Adrenal gland (tissue), 12 donors: Measurements from ENCODE around the gene CCDC17. TPM values are rescaled to one million over a fixed set of nuclear protein-coding genes. Genes with fewer than 3 reads are reported as not detected.

ENCODE experiments used
- DNase-seq, 7 donors: peaks; one replicate each; pipeline ENCODE4 v3.0.0-alpha.2; 2019 to 2020
- H3K27ac ChIP-seq, 5 donors: fragments of 200-600 bp; sonication (generic) in 4 of 5; 1 replicate in 3 of 5; 2 replicates in 2 of 5; pipeline versions ENCODE4 v1.5.1 to v1.8.0; 2016 to 2020; ENCODE audit warnings: mild to moderate bottlenecking in 1 of 5
- H3K27me3 ChIP-seq: fragments of 200-600 bp; 2 replicates; pipeline ENCODE4 v1.8.0; 2021
- H3K36me3 ChIP-seq, 2 donors: fragments of 200-600 bp; replicated peaks in 1 of 2; 1 replicate in 1 of 2; 2 replicates in 1 of 2; pipeline versions ENCODE4 v1.5.1 to v1.8.0; 2018 to 2022
- H3K4me1 ChIP-seq, 2 donors: fragments of 200-600 bp; replicated peaks in 1 of 2; 1 replicate in 1 of 2; 2 replicates in 1 of 2; pipeline versions ENCODE4 v1.5.1 to v1.8.0; 2018 to 2021
- H3K4me3 ChIP-seq, 4 donors: fragments of 200-600 bp; sonication (generic) in 3 of 4; one replicate each; pipeline ENCODE4 v1.5.1; 2016 to 2018
- H3K9me3 ChIP-seq, 3 donors: fragments of 200-600 bp; sonication (generic) in 1 of 3; replicated peaks in 1 of 3; 1 replicate in 2 of 3; 2 replicates in 1 of 3; pipeline versions ENCODE4 v1.5.1 to v1.8.0; 2016 to 2021
- CTCF ChIP-seq, 6 experiments: fragments of 450-650 bp in 4 of 6; fragments of 200-600 bp in 2 of 6; sonication (generic) in 1 of 6; IDR thresholded peaks; 1 replicate in 5 of 6; 2 replicates in 1 of 6; pipeline versions ENCODE4 v1.5.1 to v1.8.0; 2016 to 2021; ENCODE audit warnings: antibody characterized with exemption in 6 of 6, mild to moderate bottlenecking in 2 of 6, moderate library complexity in 1 of 6
- POLR2A ChIP-seq, 2 donors: fragments of 450-650 bp; IDR thresholded peaks; one replicate each; pipeline ENCODE4 v1.6.1; 2017; ENCODE audit warnings: antibody characterized with exemption in 2 of 2, mild to moderate bottlenecking in 2 of 2, moderate library complexity in 1 of 2
- WGBS, 4 donors: extraction: QIAGEN DNeasy Blood & Tissue Kit in 2 of 4; methylation state at CpG; one replicate each; pipeline versions ENCODE4 v1.1.5 to v1.1.7; 2013 to 2017; 5-methylcytosine and 5-hydroxymethylcytosine counted together
- intact Hi-C, 2 donors: fragments of 100-400 bp; cut with DNase I; formaldehyde crosslinking; loops; one replicate each; pipeline versions ENCODE4 v1.14.1 to v1.15.0; 2022 to 2023
- polyA plus RNA-seq, 3 donors: library from polyadenylated mRNA; stranded (reverse); fragments of 200-250 nt in 2 of 3; fragments of 350-450 nt in 1 of 3; fragmentation: Illumina TruSeq in 1 of 3; extraction: RNeasy Lipid Tissue Mini Kit (QIAGEN cat#74804) in 1 of 3; gene quantifications; one replicate each; pipeline ENCODE4 v1.2.3, GENCODE V29; 2013 to 2014
- small RNA-seq, 2 donors: library from RNA; depleted of rRNA; stranded (forward); fragments of <200 nt; gene quantifications; one replicate each; pipeline ENCODE3, GENCODE V24; 2016
- total RNA-seq, 9 donors: library from RNA; depleted of rRNA in 4 of 9; stranded (reverse); fragments of >200 nt in 4 of 9; fragments of 120-200 nt in 1 of 9; fragmentation: NEBNext Ultra II Directional in 1 of 9; extraction: Animal tissue kit (Norgen Biotek cat#: 25700) in 1 of 9; gene quantifications; one replicate each; pipeline versions ENCODE4 v1.1.0 to v1.2.4, GENCODE V29; 2013 to 2023
- donor health status: healthy with polysubstance abuse.
- donor health status: Bipolar disorder and iron deficiency.
- donor health status: DM: yes; HTN: yes; CAD: no.
- donor health status: DM: no; HTN: no; CAD: no.
- donor health status: DM: no; HTN: no; CAD: no.
- donor health status: DM: yes; HTN: yes; CAD: no.

CCDC17 gene
- total and polyA plus RNA-seq, 12 donors, result 0.24 to 4.2 (median 1.8) TPM; not detected in 1

- Histone ChIP-seq H3K27me3 (no peaks in the 10 kb centered on the region), H3K9me3 (peaks cover 0 to 7% (median 0%) of the 10 kb centered on the region in 3 donors), H3K4me3 (peak overlapping the region; percentile 13 to 89 (median 84)), H3K27ac (peak overlapping the region; percentile 57 to 95 (median 90)), H3K4me1 (peaks cover 13 to 24% of the 10 kb centered on the region in 2 donors), H3K36me3 (no peaks in the 10 kb centered on the region)
- peak; percentile 94 to 99 (median 98) for DNase-seq
- intact Hi-C loops, result loop anchor here in 1 of 2 donors (10.0 kb wide), 1 partner anchor 102 kb away; the partner anchor contains the start of genes GPBP1L1 and TMEM69
- TF ChIP-seq POLR2A (IDR thresholded peaks at IDR 0.05) (no peak), CTCF (IDR thresholded peaks at IDR 0.05) (no peak)
- WGBS, 4 donors, result 0 to 1% (median 0%) methylated on average over 11 to 19 of the region's 19 CpGs
Measured at GRCh38 chr1:45583264-45583665, 40.6 kb downstream of the CCDC17 start.

- H3K9me3 ChIP-seq, result peaks cover 0 to 8% (median 0%) of the 10 kb centered on the region in 3 donors
- no peak for DNase-seq
- H3K27ac ChIP-seq, result no peak overlapping the region
- intact Hi-C loops, result loop anchor here in 1 of 2 donors (5.0 kb wide), 1 partner anchor 217 kb away; no protein-coding TSS in a partner anchor
- WGBS, 4 donors, result 87 to 92% (median 90%) methylated on average over 7 of the region's 7 CpGs
- H3K27me3 ChIP-seq, result no peaks in the 10 kb centered on the region
- peaks cover 0 to 16% of the 10 kb centered on the region in 2 donors for H3K36me3 ChIP-seq
- no peak overlapping the region for H3K4me3 ChIP-seq
- no peaks in the 10 kb centered on the region for H3K4me1 ChIP-seq
- TF ChIP-seq CTCF (IDR thresholded peaks at IDR 0.05) (no peak), POLR2A (IDR thresholded peaks at IDR 0.05) (no peak)
Measured at GRCh38 chr1:45574105-45574626, 49.7 kb downstream of the CCDC17 start.

GRCh38 chr1:45573231-45573804 lies 50.5 kb downstream of the CCDC17 start:
- no peaks in the 10 kb centered on the region for H3K27me3 ChIP-seq
- intact Hi-C loops, result loop anchor here in 1 of 2 donors (5.0 kb wide), 1 partner anchor 216 kb away; no protein-coding TSS in a partner anchor
- DNase-seq, result no peak
- H3K9me3 ChIP-seq, result peaks cover 0 to under 1% (median 0%) of the 10 kb centered on the region in 3 donors
- H3K4me3 ChIP-seq, result no peak overlapping the region
- TF ChIP-seq CTCF (IDR thresholded peaks at IDR 0.05), result no peak
- no peak for TF ChIP-seq POLR2A (IDR thresholded peaks at IDR 0.05)
- H3K4me1 ChIP-seq, result no peaks in the 10 kb centered on the region
- 62 to 81% (median 74%) methylated on average over 2 to 3 of the region's 3 CpGs for WGBS, 4 donors
- H3K27ac ChIP-seq, result no peak overlapping the region
- H3K36me3 ChIP-seq, result peaks cover 0 to 18% of the 10 kb centered on the region in 2 donors

- whole genome bisulfite sequencing, 4 donors, result 79 to 88% (median 86%) methylated on average over 4 of the region's 4 CpGs
- DNase-seq, result no peak
- peaks cover 0 to 8% of the 10 kb centered on the region in 2 donors for H3K4me1 ChIP-seq
- intact Hi-C loops, result loop anchor here in 1 of 2 donors (5.0 kb wide), 1 partner anchor 213 kb away; no protein-coding TSS in a partner anchor
- no peak overlapping the region for H3K4me3 ChIP-seq
- no peaks in the 10 kb centered on the region for H3K27me3 ChIP-seq
- TF ChIP-seq POLR2A (IDR thresholded peaks at IDR 0.05) (no peak), CTCF (IDR thresholded peaks at IDR 0.05) (no peak)
- no peaks in the 10 kb centered on the region for H3K9me3 ChIP-seq
- H3K27ac ChIP-seq, result no peak overlapping the region
- H3K36me3 ChIP-seq, result peaks cover 0 to 37% of the 10 kb centered on the region in 2 donors
Measured at GRCh38 chr1:45570631-45571030, 53.2 kb downstream of the CCDC17 start.

Small RNA genes within 50 kb of the gene (small RNA-seq; reads per million reads assigned to genes)
- gene AL355480.1, result 0 reads per million in 2 donors
- gene AL355480.2, result 0 reads per million in 2 donors
- 0 reads per million in 2 donors for gene AL355480.3
- 0 reads per million in 2 donors for gene AL355480.4

Other genes with a start within 250 kb of the CCDC17 start
- 10 to 100 TPM in 1 of 9 donors, 1 to 10 TPM in 8; 1.1 to 21.4 (median 4.2) TPM for gene TESK2, start 132.9 kb downstream of the CCDC17 start, total RNA-seq
- 1 to 10 TPM; 1.2 to 3.6 (median 1.7) TPM for gene TESK2, start 132.9 kb downstream of the CCDC17 start, polyA plus RNA-seq
- gene CCDC163, start 124.0 kb downstream of the CCDC17 start, total RNA-seq, result 1 to 10 TPM in 6 of 9 donors, under 1 TPM in 3; 0.24 to 8.9 (median 1.4) TPM
- gene CCDC163, start 124.0 kb downstream of the CCDC17 start, polyA plus RNA-seq, result 1 to 10 TPM in 2 of 3 donors, under 1 TPM in 1; 0.48 to 9.2 (median 4.0) TPM
- 10 to 100 TPM in 4 of 9 donors, 1 to 10 TPM in 5; 2.3 to 12.7 (median 8.9) TPM for gene MMACHC, start 123.8 kb downstream of the CCDC17 start, total RNA-seq
- gene MMACHC, start 123.8 kb downstream of the CCDC17 start, polyA plus RNA-seq, result 10 to 100 TPM in 1 of 3 donors, 1 to 10 TPM in 2; 2.3 to 10.3 (median 3.1) TPM
- 100 to 1,000 TPM; 343 to 908 (median 446) TPM for gene PRDX1, start 102.2 kb downstream of the CCDC17 start, total RNA-seq
- gene PRDX1, start 102.2 kb downstream of the CCDC17 start, polyA plus RNA-seq, result 100 to 1,000 TPM; 404 to 695 (median 559) TPM
- gene AKR1A1, start 73.2 kb downstream of the CCDC17 start, total RNA-seq, result 100 to 1,000 TPM in 8 of 9 donors, 10 to 100 TPM in 1; 85.6 to 157 (median 119) TPM
- gene AKR1A1, start 73.2 kb downstream of the CCDC17 start, polyA plus RNA-seq, result 100 to 1,000 TPM in 2 of 3 donors, 10 to 100 TPM in 1; 87.9 to 199 (median 165) TPM
- gene NASP, start 40.0 kb downstream of the CCDC17 start, total RNA-seq, result 10 to 100 TPM; 32.3 to 88.3 (median 48.7) TPM
- gene NASP, start 40.0 kb downstream of the CCDC17 start, polyA plus RNA-seq, result 100 to 1,000 TPM in 2 of 3 donors, 10 to 100 TPM in 1; 59.8 to 181 (median 136) TPM
- gene GPBP1L1, start 62.5 kb upstream of the CCDC17 start, total RNA-seq, result 100 to 1,000 TPM in 3 of 9 donors, 10 to 100 TPM in 6; 57.9 to 122 (median 82.6) TPM
- 10 to 100 TPM; 34.5 to 75.8 (median 40.1) TPM for gene GPBP1L1, start 62.5 kb upstream of the CCDC17 start, polyA plus RNA-seq
- gene TMEM69, start 64.1 kb upstream of the CCDC17 start, total RNA-seq, result 10 to 100 TPM; 16.8 to 37.2 (median 26.3) TPM
- 10 to 100 TPM in 2 of 3 donors, 1 to 10 TPM in 1; 9.3 to 53.1 (median 16.8) TPM for gene TMEM69, start 64.1 kb upstream of the CCDC17 start, polyA plus RNA-seq
- 10 to 100 TPM in 5 of 9 donors, 1 to 10 TPM in 4; 8.0 to 23.9 (median 16.6) TPM for gene IPP, start 126.6 kb upstream of the CCDC17 start, total RNA-seq
- gene IPP, start 126.6 kb upstream of the CCDC17 start, polyA plus RNA-seq, result 10 to 100 TPM in 1 of 3 donors, 1 to 10 TPM in 2; 2.8 to 13.2 (median 6.8) TPM
- 10 to 100 TPM; 18.1 to 38.5 (median 23.4) TPM for gene MAST2, start 179.6 kb upstream of the CCDC17 start, total RNA-seq
- gene MAST2, start 179.6 kb upstream of the CCDC17 start, polyA plus RNA-seq, result 10 to 100 TPM; 18.4 to 35.6 (median 27.5) TPM